Fibroblast of lung (primary cell): Measurements from ENCODE around the gene GTPBP2.

Experiments used
- CTCF ChIP-seq, 2 donors: IDR thresholded peaks in 1 of 2; conservative IDR thresholded peaks in 1 of 2; 1 replicate in 1 of 2; 2 replicates in 1 of 2; pipeline ENCODE4 v1.5.1; 2011 to 2012; ENCODE audit warnings: low read length in 2 of 2, control low read depth in 1 of 2, inconsistent platforms in 1 of 2, low read depth in 1 of 2, mild to moderate bottlenecking in 1 of 2
- EZH2 ChIP-seq: IDR thresholded peaks from 2 replicates; pipeline ENCODE4 v1.5.1; 2012; ENCODE audit warnings: low read length, control low read depth, mild to moderate bottlenecking; ENCODE audit errors: missing control alignments

- TF ChIP-seq CTCF (conservative IDR thresholded peaks at IDR 0.05 in 1 of 2, IDR thresholded peaks at IDR 0.05 in 1 of 2; ENCODE audit: low read depth in 1 of 2, low read length in 2 of 2): no peak
- TF ChIP-seq EZH2: no peak
Observed at GRCh38 chr6:43616725-43617472, 12.2 kb downstream of the GTPBP2 start.
